AG04450 (cell line): ENCODE results near the gene CBX5. TPM values are rescaled to one million over a fixed set of nuclear protein-coding genes. Genes with fewer than 3 reads are reported as not detected.
"Not testable (repeated sequence)": the region's sequence is repeated elsewhere in the genome, so short reads cannot be mapped to it uniquely, and the experiment has no call there.

Experiments
- CTCF ChIA-PET: fragments of 300-600, 350-600 bp; formaldehyde crosslinking; extraction: SDS; loops from one replicate; lab custom pipeline; 2022; ENCODE audit warnings: antibody characterized with exemption, inconsistent platforms; lab: Charles Lee
- POLR2A ChIA-PET: fragments of 350-600 bp; formaldehyde crosslinking; extraction: SDS; loops from one replicate; lab custom pipeline; 2021; ENCODE audit warnings: antibody characterized with exemption, inconsistent platforms; lab: Yijun Ruan, JAX
- DNase-seq: peaks from one replicate; pipeline ENCODE4 v3.0.0-alpha.2; 2011; ENCODE audit warnings: low read depth, low spot score
- H3K27ac ChIP-seq: one replicate; pipeline ENCODE4 v1.5.1; 2012; ENCODE audit warnings: low read depth, low read length, control low read depth
- H3K27me3 ChIP-seq: one replicate; pipeline ENCODE4 v1.6.0; 2012; ENCODE audit warnings: low read length; ENCODE audit not compliant: control insufficient read depth, insufficient read depth
- H3K4me3 ChIP-seq: 2 replicates; pipeline ENCODE4 v1.5.1; 2011; ENCODE audit warnings: mild to moderate bottlenecking, low read depth, low read length, control low read depth
- H3K9me3 ChIP-seq: 2 replicates; pipeline ENCODE4 v1.5.1; 2012; ENCODE audit warnings: low read length; ENCODE audit not compliant: control insufficient read depth, insufficient read depth
- CTCF ChIP-seq: IDR thresholded peaks from 2 replicates; pipeline ENCODE4 v1.5.1; 2011; ENCODE audit warnings: low read depth, low read length, control low read depth, inconsistent platforms
- polyA plus RNA-seq: library from polyadenylated mRNA; depleted of rRNA; stranded (reverse); fragments of >200 nt; gene quantifications from 2 replicates; pipeline ENCODE4 v1.2.3, GENCODE V29; 2011

CBX5 gene
- polyA plus RNA-seq, 1 experiment: 62.3 TPM

GRCh38 chr12:54321363-54321762 is 41.4 kb upstream of the CBX5 start:
- Histone ChIP-seq H3K27ac (no peak overlapping the region), H3K9me3 (no peaks in the 10 kb centered on the region; the same call in 1 of the 2 replicates), H3K4me3 (no peak overlapping the region), H3K27me3 (no peaks in the 10 kb centered on the region)
- POLR2A ChIA-PET: interaction anchor here (0.7 kb wide), 1 partner anchor 45 kb away, joined by 3 read pairs; no protein-coding TSS in a partner anchor
- TF ChIP-seq CTCF: no peak
- DNase-seq: no peak
- CTCF ChIA-PET: interaction anchor here (1.0 to 1.6 kb wide), 3 partner anchors 14 to 70 kb away, joined by 3 to 5 read pairs (median 3); no protein-coding TSS in a partner anchor

- H3K27me3 ChIP-seq, POLR2A ChIA-PET, H3K9me3 ChIP-seq, H3K27ac ChIP-seq, H3K4me3 ChIP-seq, DNase-seq: not testable (repeated sequence)
- CTCF ChIA-PET: interaction anchor here (5.2 kb wide), 1 partner anchor 12 kb away, joined by 50 read pairs; the partner anchor contains the start of gene COPZ1
Measured at GRCh38 chr12:54312309-54312708, 32.4 kb upstream of the CBX5 start.

- Histone ChIP-seq H3K9me3 (no peaks in the 10 kb centered on the region), H3K27me3 (peaks cover 9% of the 10 kb centered on the region), H3K4me3 (no peak overlapping the region), H3K27ac (no peak overlapping the region)
- CTCF ChIA-PET: interaction anchor here (0.7 to 5.2 kb wide), 5 partner anchors 13 to 121 kb away, joined by 3 to 50 read pairs (median 5); partner anchors contain the start of gene COPZ1
- POLR2A ChIA-PET: no interaction called here
- no peak for DNase-seq
- no peak for TF ChIP-seq CTCF
Measured at GRCh38 chr12:54311051-54311450, 31.1 kb upstream of the CBX5 start.

GRCh38 chr12:54306925-54307741 is 27.2 kb upstream of the CBX5 start:
- DNase-seq: no peak
- Histone ChIP-seq H3K27me3 (peaks cover 21% of the 10 kb centered on the region), H3K27ac (no peak overlapping the region), H3K9me3 (no peaks in the 10 kb centered on the region), H3K4me3 (no peak overlapping the region)
- ChIA-PET CTCF (interaction anchor here (0.5 to 2.2 kb wide), 7 partner anchors 13 to 93 kb away, joined by 3 to 21 read pairs (median 6); partner anchors contain the start of gene COPZ1), POLR2A (interaction anchor here (0.6 kb wide), 1 partner anchor 19 kb away, joined by 3 read pairs; no protein-coding TSS in a partner anchor)
- TF ChIP-seq CTCF: no peak

- CTCF ChIA-PET: interaction anchor here (0.5 kb wide), 1 partner anchor 21 kb away, joined by 5 read pairs; the partner anchor contains the start of gene COPZ1
- POLR2A ChIA-PET: interaction anchor here (1.1 kb wide), 1 partner anchor 24 kb away, joined by 3 read pairs; the partner anchor contains the start of genes CBX5 and HNRNPA1
Measured at GRCh38 chr12:54304187-54304810, 24.4 kb upstream of the CBX5 start.

More at GRCh38 chr12:54304187-54304810, 24.4 kb upstream of the CBX5 start:
- no peak overlapping the region for H3K4me3 ChIP-seq
- TF ChIP-seq CTCF: no peak
- DNase-seq: no peak
- no peaks in the 10 kb centered on the region; the same call in 1 of the 2 replicates for H3K9me3 ChIP-seq
- H3K27ac ChIP-seq: no peak overlapping the region
- peaks cover 30% of the 10 kb centered on the region for H3K27me3 ChIP-seq
